NCI-H524 treated with DMSO at 0.1 percent for 48 hours (cell line): Measurements from ENCODE around the gene TSPAN15.
"Not testable (repeated sequence)": the region's sequence is repeated elsewhere in the genome, so short reads cannot be mapped to it uniquely, and the experiment has no call there.

ENCODE experiments used
- DNase-seq: peaks from one replicate; lab custom pipeline; 2025; lab: John Stamatoyannopoulos, UW

The TSPAN15 gene

DNA sequence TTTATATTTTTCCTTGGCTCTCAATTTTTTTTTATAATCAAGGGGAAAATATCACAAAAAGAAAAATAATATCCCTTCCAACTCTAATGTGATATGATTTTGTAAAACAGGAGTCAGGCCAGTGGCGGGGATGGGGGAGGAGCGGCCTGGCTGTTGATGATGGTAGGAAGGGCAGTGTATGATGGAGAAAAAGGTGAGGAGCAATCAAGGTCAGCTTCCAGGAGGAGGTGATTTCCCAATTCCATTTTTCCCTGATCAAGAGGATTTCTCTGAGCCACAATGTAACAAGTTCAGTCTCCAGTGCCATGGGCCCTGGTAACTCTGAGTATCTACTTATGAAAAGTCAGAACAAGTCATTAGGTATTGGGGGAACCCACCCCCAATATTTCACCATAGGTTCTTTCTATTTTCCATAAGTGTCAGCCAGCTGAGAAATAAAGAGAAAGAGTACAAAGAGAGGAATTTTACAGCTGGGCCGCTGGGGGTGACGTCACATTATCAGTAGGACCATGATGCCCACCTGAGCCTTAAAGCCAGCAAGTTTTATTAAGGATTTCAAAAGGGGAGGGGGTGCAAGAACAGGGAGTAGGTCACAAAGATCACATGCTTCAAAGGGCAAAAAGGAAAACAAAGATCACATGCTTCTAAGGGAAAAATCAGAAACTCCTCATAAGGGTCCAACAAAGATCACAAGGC lies 37.0 kb downstream of the TSPAN15 start:
- not testable (repeated sequence) for DNase-seq

DNA sequence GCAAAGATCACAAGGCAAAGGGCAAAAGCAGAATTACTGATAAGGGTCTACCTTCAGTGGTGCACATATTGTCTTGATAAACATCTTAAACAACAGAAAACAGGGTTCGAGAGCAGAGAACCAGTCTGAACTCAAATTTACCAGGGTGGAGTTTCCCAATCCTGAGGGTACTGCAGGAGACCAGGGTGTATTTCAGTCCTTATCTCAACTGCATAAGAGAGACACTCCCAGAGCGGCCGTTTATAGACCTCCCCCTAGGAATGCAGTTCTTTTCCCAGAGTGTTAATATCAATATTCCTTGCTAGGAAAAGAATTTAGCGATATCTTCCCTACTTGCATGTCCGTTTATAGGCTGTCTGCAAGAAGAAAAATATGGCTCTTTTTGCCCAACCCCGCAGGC lies 37.6 kb downstream of the TSPAN15 start:
- not testable (repeated sequence) for DNase-seq

DNA sequence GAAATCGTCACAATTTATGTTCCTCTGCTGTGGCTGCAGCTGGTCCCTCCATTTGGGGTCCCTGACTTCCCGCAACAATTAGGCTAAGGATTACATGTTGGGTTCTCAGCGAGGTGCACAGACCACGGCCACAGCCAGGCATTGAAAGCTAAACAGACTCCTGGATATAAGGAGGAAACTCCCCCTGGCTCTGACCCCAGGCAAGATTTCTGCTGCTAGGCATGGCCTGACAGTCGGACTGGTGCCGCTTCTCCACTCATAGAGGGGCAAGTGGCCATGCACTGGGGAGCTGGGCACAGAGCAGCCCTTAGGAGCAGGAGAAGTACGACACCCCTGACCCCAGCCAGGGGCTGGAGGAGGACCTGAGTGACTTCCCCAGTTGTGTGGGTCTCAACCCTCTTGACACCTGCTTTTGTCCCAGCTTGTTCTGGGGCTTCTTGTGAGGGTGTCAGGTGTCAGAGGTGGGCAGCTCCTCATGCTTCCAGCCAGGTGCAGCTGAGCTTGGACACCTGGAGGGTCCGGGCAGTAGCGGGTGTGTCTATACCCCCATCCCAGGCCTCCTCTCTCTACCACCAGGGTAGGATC lies 38.3 kb downstream of the TSPAN15 start:
- no peak for DNase-seq

DNA sequence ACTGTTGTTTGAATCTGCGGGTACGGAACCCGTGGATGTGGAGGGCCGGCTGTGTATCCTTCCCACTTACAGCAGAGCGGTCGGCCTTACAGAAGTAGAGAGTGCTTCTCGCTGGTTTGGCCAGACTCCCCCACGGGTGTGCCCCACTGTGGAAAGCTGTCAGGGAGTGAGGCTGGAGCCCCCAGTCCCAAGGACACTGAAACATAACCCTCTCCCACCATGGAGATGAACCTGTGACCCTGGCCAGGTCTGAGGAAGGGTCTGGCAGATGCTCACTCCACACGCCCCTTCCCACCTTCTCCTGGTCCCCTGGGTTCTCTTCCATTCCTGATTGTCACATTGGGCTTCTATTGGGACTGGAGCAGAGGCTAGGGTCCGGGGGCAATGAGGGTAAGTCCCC lies 39.6 kb downstream of the TSPAN15 start:
- no peak for DNase-seq

DNA sequence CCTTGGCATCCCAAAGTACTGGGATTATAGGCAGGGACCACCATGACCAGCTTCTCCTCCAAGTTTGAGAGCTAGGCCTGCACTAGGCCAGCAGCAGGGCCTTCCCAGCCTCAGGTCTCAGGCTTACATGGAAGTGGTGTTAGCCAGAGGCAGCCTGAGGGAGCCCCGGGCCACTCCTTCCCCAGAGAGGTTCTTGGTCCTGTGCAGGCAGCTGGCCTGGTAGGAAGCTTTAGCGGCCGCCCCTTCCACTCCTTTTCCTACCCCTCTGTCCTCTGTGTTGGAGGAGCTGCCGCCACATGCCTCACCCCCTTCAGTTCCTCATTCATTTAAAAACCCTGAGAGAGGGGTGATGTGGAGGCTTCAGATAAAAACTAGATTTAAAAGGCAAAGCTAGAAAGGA lies 40.3 kb downstream of the TSPAN15 start:
- DNase-seq = no peak

DNA sequence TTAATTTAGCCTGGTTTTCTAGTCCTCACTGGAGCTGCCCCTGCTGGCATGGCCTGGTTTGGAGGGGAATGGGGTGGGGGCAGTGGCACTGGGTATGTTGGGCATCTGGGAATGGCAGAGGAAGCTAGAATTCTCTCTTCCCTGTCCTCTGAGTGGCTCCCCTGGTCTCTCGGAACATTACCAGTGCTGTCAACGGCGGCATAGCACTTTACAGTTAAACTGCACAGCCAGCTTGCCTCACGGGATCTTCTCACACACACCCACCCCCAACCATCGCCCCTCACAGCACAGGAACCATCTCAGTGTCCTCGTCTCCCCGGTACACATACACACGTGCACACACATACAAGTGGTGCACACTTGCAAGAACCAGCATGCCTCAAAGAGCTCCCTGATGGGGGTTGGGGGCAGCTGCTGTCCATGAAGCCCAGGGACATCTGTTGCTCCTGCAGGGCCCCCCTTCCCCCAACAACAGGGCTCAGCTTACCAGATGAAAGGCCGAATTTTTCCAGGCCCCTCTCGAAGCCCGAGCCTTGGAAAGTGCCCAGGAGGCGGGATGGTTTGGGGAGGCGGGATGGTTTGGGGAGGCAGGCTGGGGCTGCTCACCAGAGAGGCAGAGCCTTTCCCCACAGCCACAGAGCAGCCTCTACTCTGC lies 41.0 kb downstream of the TSPAN15 start:
- DNase-seq = no peak

DNA sequence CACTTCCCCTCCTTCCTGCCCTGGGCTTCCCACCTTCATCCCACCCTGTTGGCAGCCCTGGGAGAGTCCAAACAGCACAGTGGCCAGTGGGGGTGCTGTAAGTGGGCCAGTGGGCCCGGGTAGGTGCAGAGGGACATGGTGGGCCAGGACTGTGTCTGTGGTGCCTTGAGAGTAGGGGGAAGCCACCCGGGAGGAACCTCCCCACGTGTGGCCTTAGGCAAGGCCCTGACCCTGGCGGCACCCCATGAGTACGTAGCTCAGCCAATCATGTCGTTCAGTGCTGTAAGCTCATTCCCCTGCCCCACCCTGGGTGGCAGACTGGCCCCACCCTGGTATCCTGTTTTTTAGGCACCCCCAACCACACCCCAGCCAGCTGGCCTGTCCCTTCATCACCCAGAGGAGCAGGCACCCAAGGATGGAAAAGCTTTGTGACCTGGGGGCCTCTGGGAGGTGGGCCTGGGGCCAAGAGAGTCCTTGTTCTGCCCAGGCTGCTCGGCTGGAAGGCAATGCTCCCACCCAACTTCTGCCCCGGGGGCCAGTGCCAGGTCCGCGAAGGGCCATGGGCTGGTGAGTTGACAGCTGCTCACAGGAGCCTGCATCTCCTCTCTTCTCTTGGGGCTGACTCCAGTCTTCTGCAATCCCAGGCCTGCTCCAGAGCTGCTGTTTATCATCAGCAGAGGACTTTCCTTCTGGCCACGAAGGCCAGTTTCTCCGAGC lies 41.6 kb downstream of the TSPAN15 start:
- no peak for DNase-seq

DNA sequence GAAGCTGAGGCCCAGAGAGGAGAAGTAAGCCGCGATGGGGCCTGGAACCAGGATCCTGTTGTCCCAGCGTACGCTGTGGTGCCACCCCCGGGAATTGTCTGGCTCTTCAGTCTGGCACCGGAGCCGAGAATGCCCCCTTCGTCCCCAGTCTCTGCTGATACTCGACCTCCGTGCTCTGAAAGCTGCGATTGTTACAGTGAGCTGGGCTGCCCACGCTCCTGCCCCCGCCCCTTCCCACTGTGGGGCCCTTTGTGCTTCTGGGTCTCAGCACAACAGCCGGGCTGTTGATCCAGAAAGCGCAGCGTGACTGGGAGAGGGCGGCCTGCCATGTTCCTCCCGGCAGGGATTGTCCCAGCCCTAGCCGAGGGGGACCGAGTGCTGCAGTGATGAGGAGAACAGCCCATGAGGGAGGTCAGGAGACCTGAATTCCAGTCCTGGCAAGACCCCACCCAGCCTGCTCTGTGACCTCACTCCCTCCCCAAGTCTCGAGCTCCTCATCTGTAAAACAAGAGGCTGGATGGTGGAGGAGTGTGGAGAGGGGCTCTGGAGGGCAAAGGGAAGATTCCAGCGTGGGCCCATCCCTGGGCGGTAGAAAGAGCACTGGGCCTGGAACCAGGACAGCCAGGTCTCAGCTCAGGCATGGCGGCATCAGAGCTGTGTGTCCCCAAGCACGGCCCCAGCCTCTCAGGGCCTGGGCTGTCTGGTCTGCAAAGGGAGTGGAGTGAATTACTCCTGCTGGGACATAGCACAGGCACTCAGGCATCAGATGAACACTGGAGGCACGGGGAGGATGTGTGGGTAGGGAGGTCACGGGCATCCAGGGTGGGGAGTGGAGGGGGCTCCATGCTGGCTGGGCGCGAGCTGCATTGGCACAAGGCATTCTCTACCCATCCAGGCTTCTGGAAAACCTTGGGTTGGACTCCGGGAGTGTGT lies 43.6 kb downstream of the TSPAN15 start:
- DNase-seq = no peak

DNA sequence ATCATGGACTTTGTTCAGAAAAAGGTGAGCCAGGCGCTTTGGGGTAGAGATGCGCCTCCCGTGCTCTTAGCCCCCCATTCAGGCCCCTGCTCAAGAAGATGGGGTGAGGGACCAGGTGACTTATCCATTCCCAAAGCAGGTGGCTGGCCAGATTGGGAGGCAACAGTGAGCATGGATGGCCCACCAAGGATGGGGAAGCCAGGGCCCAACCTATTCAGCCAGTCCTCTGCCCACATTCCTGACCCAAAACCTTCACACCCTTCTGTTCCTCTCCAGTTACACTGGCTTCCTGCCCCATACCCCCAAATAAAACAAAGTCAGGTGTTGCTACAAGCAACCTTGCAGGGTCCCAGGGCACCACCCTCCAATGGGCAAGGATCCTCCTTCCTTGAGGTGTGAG lies 44.4 kb downstream of the TSPAN15 start:
- no peak for DNase-seq

DNA sequence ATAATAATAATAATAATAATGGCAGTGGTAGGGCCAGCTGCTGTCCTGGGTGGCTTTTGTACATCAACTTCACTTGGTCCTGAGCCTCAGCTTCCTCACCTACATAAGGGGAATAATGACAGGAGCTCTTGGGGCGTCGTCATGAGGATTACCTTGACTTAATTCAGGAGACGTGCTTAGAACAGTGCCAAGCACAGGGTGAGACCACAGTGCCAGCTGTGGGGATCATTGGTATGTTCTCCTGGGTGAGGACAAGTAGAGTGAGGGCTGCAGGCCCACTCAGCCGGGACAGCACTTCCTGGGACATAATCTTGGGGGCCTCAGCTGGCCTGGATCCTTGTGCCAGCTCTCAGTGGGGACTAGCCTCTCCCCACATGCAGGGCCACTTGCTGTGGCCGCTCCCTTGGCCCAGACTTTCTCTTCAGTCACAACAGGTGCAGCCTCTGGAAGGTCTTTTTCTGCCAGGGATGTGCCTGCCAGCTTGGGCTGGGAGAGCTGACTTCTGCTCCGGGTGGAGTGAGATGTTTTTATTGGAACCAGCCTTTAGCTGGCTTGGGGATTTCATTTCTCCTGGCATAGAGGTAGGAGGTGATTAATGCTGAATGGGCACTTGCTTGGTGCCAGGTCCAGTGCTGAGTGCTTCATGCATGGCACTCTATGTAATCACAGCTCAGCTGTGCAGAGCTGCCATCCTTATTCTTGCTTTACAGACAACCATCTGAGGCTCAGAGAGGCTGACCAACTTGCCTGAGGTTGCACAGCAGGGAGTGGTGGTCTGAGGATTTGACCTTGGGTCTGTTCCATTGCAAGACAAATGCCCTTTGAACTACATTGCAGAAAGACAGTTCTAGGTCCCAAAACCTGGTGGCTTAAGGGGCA lies 45.3 kb downstream of the TSPAN15 start:
- DNase-seq = no peak

DNA sequence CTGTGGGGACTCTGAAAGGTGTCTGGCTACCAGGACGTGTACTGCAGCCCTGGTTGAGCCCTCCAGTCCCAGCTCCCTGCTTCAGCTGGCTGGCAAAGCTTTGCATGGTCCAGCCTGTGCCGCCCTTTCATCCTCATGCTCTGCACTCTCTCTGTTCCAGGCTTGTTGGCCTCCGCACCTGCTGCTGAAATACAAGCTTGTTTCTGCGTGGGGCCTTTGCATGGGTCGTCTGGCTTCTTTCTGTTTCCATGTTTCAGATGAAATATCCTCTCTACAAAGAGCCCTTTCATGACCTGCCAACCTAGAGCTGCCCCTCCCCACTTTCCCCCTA lies 45.9 kb downstream of the TSPAN15 start:
- DNase-seq = no peak

DNA sequence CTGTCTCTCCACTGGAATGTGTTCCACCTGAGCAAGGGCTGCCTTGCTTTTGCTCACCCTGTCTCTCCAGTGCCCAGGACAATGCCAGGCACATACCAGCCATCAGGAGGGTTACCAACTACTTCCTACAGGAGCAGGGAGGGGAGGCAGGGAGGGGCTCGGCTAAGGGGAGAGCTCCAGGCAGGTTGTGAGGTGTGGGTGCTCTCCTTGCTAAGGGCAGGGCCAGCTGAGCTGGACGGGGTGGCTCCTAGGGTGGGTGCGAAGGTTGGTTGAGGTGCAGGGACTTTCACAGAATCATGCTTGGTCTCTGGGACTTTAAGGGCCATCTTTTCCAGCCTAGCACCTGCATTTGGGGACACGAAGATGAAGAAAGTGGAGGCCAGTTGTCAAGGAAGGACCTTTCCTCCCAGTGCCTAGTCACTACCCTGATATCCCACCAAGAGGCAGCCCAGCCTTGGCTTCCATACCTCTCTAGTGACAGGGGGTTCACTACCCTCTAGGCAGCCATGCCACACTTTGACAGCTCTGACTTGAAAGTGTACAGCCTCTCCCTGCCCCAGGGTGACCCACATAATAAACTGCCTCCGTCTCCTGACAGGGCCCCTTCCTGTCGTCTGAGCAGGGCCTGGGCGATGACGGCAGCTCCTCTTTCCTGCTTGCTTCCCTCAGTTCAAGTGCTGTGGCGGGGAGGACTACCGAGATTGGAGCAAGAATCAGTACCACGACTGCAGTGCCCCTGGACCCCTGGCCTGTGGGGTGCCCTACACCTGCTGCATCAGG lies 46.5 kb downstream of the TSPAN15 start:
- no peak for DNase-seq

DNA sequence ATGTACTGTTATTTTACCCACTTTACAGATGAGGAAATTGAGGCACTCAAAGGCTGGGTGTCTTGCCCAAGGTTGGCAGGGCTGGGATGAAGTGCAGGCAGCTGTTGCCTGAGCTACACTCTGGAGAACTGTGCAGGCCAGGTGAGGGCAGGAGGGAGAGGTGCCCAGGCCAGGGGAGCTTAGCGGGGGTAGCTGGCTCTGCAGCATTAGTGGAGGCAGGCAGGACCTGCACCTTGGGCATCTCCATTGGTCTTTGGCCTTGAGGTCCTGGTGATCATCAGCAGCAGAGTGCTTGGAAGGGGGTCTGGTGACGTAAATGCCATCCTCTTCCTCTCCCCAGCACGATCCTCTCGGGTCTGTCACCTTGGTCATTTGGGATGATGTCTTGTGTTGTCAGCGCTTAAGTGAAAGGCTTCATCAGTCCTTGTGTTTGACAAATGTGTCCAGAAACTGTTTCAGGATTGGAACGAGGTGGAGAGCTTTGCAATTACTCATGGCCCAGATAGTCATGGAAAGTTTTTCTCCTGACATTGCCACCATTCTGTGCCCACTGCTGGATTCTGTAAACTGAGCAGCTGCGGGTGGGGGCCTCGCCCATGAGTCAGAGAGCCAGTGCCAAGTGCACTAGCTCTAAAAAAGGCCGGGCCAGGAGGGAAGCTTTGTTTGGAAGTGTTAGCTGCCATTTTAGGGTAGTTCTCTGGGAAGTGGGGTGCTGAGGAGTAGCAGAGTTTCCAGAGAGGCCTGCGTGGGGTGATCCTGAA lies 47.6 kb downstream of the TSPAN15 start:
- DNase-seq = no peak

DNA sequence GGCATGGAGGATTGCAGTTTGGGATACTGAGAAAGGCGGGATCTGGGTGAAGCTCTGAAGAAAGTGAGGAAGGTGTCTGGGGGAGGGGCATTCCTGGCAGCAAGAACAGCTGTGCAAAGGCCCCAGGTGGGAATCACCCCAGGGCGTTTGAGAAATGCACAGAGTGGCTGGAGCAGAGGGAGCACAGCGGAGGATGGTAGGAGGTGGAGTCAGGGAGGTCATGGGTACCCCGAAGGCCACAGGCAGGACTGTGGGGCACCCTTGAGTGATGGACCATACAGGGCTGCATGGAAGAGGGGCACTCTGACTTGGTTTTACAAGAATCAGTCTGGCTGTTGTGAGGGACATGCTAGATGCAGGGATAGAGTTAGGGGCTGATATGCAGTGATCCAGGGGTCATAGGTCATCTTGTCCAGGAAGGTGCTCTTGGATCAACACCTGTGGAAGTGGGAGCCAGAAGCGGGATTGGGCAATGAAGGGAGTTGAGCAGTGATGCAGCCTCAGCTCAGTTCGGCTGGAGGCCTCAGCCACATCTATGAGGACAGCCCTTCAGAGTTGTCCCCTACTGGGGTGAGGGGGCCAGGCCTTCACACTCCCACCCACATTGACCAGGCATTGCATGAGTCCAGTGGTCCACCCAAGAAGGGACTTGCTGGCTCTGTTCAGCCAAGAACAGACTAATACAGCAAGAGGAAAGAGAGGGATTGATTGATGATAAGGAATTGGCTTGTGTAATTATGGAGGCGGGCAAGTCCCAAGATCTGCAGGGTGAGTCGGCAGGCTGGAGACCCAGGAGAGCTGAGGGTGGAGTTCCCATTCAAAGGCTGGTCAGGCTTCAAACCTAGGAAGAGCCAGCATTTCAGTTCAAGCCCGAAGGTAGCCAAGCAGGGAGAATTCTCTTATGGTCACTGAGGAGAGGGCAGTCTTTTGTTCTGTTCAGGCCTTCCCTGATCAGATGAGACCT lies 48.7 kb downstream of the TSPAN15 start:
- DNase-seq = no peak

DNA sequence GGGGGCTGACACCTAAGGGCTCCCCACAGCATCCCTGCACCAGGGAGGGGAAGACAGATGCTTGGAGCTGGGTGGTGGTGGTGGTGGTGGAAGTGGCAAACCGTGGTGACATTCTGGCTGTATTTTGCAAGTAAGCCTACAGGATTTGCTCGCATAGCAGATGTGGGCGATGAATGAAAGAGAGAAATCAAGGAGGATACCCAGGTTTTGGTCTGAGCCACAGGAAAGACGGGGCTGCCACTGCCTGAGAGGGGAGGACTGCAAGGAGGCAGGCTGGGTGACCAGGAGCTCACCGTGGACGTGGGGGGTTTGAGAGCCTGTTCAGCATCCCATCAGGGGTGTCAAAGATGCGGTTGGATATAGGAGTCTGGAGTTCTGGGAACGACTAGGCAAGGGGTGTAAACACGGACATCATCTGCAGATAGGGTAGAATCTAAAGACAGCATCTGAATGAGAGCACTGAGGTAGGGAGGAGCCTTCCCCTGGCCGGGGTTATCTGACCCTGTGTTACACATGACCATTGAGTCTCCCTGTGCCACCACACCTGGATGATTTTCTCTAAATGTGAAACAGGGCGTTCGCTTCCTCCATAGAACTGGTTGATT lies 49.7 kb downstream of the TSPAN15 start:
- no peak for DNase-seq

DNA sequence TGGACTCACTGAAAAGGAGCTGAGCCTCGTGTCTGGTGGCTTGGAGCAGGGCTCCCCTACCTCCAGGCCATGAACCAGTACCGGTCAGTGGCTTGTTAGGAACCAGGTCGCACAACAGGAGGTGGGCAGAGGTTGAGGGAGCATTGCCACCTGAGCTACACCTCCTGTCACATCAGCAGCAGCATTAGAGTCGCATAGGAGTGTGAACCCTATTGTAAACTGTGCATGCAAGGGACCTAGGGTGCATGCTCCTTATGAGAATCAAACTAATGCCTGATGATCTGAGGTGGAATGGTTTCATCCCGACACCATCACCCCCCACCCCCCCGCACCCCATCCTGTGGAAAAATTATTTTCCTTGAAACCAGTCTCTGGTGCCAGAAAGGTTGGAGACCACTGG lies 50.4 kb downstream of the TSPAN15 start:
- DNase-seq = no peak

DNA sequence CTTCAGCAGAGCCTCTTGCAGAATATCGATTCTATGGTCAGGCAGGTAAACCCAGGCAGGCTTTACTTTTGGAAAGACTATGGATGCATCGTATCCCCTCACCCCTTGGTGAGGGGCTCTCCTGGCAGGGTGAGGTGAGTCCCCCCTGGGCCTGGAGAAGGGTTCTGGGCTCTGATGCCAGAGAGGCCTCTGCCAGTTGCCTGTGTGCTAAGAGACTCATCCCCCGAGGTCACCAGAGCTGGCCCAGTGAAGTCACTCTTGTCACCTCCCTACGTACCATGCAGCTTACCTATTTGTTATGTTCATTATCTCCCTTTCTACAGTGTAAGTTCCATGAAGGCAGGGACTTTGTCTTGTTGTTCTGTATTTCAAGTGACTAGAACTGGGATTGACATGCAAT lies 51.3 kb downstream of the TSPAN15 start:
- no peak for DNase-seq
